GM21737 (cell line): ENCODE results near the gene NEGR1.

ENCODE experiments used
- ATAC-seq: cut with Tn5 transposase; IDR thresholded peaks from one replicate; pipeline ENCODE4 v1.9.1; 2021; ENCODE audit warnings: mild to moderate bottlenecking, moderate library complexity; ENCODE audit not compliant: unreplicated experiment

The NEGR1 gene

GRCh38 chr1:72122099-72122880 is 160.0 kb downstream of the NEGR1 start:
- ATAC-seq = no peak

- ATAC-seq = no peak
These were observed 162.8 kb downstream of the NEGR1 start for GRCh38 chr1:72119491-72119890.

GRCh38 chr1:72117621-72118020 is 164.7 kb downstream of the NEGR1 start:
- ATAC-seq = no peak

GRCh38 chr1:72115290-72115689 is 167.0 kb downstream of the NEGR1 start:
- no peak for ATAC-seq

GRCh38 chr1:72111662-72112061 is 170.7 kb downstream of the NEGR1 start:
- no peak for ATAC-seq

GRCh38 chr1:72109916-72110315 is 172.4 kb downstream of the NEGR1 start:
- ATAC-seq = no peak

- no peak for ATAC-seq
These were observed 177.1 kb downstream of the NEGR1 start for GRCh38 chr1:72105201-72105600.

GRCh38 chr1:72101840-72102632 is 180.3 kb downstream of the NEGR1 start:
- ATAC-seq = no peak

GRCh38 chr1:72100771-72101170 is 181.6 kb downstream of the NEGR1 start:
- no peak for ATAC-seq

GRCh38 chr1:72097851-72098570 is 184.3 kb downstream of the NEGR1 start:
- ATAC-seq = no peak

- ATAC-seq = no peak
These were observed 188.1 kb downstream of the NEGR1 start for GRCh38 chr1:72094209-72094608.

- no peak for ATAC-seq
These were observed 195.9 kb downstream of the NEGR1 start for GRCh38 chr1:72086394-72086793.

GRCh38 chr1:72075425-72075824 is 206.9 kb downstream of the NEGR1 start:
- ATAC-seq = no peak

- ATAC-seq = no peak
These were observed 215.9 kb downstream of the NEGR1 start for GRCh38 chr1:72066431-72066830.

- ATAC-seq = no peak
These were observed 217.9 kb downstream of the NEGR1 start for GRCh38 chr1:72064196-72065075.

GRCh38 chr1:72063364-72064044 is 218.8 kb downstream of the NEGR1 start:
- ATAC-seq = no peak

GRCh38 chr1:72062584-72062983 is 219.8 kb downstream of the NEGR1 start:
- no peak for ATAC-seq

- ATAC-seq = no peak
These were observed 221.7 kb downstream of the NEGR1 start for GRCh38 chr1:72060466-72061245.

- no peak for ATAC-seq
These were observed 225.8 kb downstream of the NEGR1 start for GRCh38 chr1:72056516-72056915.
